Fibroblast of skin of left quadriceps (primary cell): ENCODE data around the gene ZMIZ1.
A peak's percentile ranks its signal among the peaks of the same experiment; 100 is the strongest.

Experiments
- DNase-seq, 2 experiments: peaks; one replicate each; pipeline ENCODE4 v3.0.0-alpha.2; 2013; ENCODE audit warnings: low read depth in 2 of 2

The ZMIZ1 gene

GRCh38 chr10:79170993-79171392, 102.2 kb downstream of the ZMIZ1 start:
- no peak for DNase-seq

- DNase-seq = no peak
Measured at GRCh38 chr10:79171504-79171903, 102.7 kb downstream of the ZMIZ1 start.

- DNase-seq = no peak
Measured at GRCh38 chr10:79172881-79173280, 104.1 kb downstream of the ZMIZ1 start.

GRCh38 chr10:79173582-79174262, 105.0 kb downstream of the ZMIZ1 start:
- no peak for DNase-seq

GRCh38 chr10:79176052-79176501, 107.3 kb downstream of the ZMIZ1 start:
- no peak for DNase-seq

GRCh38 chr10:79176949-79177602, 108.3 kb downstream of the ZMIZ1 start:
- DNase-seq = no peak

GRCh38 chr10:79178070-79178576, 109.4 kb downstream of the ZMIZ1 start:
- no peak for DNase-seq

- peak; percentile 79 to 80 for DNase-seq
Measured at GRCh38 chr10:79178614-79179163, 109.9 kb downstream of the ZMIZ1 start.

GRCh38 chr10:79179164-79179956, 110.6 kb downstream of the ZMIZ1 start:
- peak; percentile 34 to 44 for DNase-seq

- no peak for DNase-seq
Measured at GRCh38 chr10:79179957-79180309, 111.2 kb downstream of the ZMIZ1 start.

- DNase-seq = no peak
Measured at GRCh38 chr10:79180414-79181221, 111.9 kb downstream of the ZMIZ1 start.

GRCh38 chr10:79181227-79181626, 112.5 kb downstream of the ZMIZ1 start:
- DNase-seq = no peak

GRCh38 chr10:79181698-79182521, 113.1 kb downstream of the ZMIZ1 start:
- no peak for DNase-seq

GRCh38 chr10:79182781-79183467, 114.2 kb downstream of the ZMIZ1 start:
- no peak for DNase-seq

GRCh38 chr10:79183468-79183865, 114.7 kb downstream of the ZMIZ1 start:
- no peak for DNase-seq

GRCh38 chr10:79184145-79184625, 115.4 kb downstream of the ZMIZ1 start:
- no peak for DNase-seq

GRCh38 chr10:79184657-79185056, 115.9 kb downstream of the ZMIZ1 start:
- no peak for DNase-seq

- no peak for DNase-seq
Measured at GRCh38 chr10:79185067-79185774, 116.5 kb downstream of the ZMIZ1 start.

- DNase-seq = no peak
Measured at GRCh38 chr10:79185796-79186374, 117.1 kb downstream of the ZMIZ1 start.
